ENCODE data around the gene POU2F3. TPM values are rescaled to one million over a fixed set of nuclear protein-coding genes. Genes with fewer than 3 reads are reported as not detected.
A peak's percentile ranks its signal among the peaks of the same experiment; 100 is the strongest.

POU2F3 gene
- total RNA-seq, 1 donor from 2014 or later: 0.98 TPM

- Mint-ChIP-seq H3K4me3 (no peak overlapping the region), H3K4me1 (peaks cover 13% of the 10 kb centered on the region), H3K9me3 (no peaks in the 10 kb centered on the region), H3K27ac (no peak overlapping the region), H3K36me3 (no peaks in the 10 kb centered on the region), H3K27me3 (ENCODE audit: low read depth) (peaks cover 28% of the 10 kb centered on the region)
- TF ChIP-seq, protein P1, sequence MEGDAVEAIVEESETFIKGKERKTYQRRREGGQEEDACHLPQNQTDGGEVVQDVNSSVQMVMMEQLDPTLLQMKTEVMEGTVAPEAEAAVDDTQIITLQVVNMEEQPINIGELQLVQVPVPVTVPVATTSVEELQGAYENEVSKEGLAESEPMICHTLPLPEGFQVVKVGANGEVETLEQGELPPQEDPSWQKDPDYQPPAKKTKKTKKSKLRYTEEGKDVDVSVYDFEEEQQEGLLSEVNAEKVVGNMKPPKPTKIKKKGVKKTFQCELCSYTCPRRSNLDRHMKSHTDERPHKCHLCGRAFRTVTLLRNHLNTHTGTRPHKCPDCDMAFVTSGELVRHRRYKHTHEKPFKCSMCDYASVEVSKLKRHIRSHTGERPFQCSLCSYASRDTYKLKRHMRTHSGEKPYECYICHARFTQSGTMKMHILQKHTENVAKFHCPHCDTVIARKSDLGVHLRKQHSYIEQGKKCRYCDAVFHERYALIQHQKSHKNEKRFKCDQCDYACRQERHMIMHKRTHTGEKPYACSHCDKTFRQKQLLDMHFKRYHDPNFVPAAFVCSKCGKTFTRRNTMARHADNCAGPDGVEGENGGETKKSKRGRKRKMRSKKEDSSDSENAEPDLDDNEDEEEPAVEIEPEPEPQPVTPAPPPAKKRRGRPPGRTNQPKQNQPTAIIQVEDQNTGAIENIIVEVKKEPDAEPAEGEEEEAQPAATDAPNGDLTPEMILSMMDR (IDR thresholded peaks at IDR 0.05; ENCODE audit: unreplicated experiment): no peak
- DNase-seq (ENCODE audit: low spot score in 2 of 2, unreplicated experiment in 2 of 2): no peak
These were observed 55.2 kb downstream of the POU2F3 start for GRCh38 chr11:120295099-120295498.

GRCh38 chr11:120296554-120296953 is 56.6 kb downstream of the POU2F3 start:
- H3K4me1 Mint-ChIP-seq: peaks cover 14% of the 10 kb centered on the region
- H3K4me3 Mint-ChIP-seq: no peak overlapping the region
- H3K36me3 Mint-ChIP-seq: no peaks in the 10 kb centered on the region
- DNase-seq (ENCODE audit: low spot score in 2 of 2, unreplicated experiment in 2 of 2): no peak
- peaks cover 26% of the 10 kb centered on the region for H3K27me3 Mint-ChIP-seq (ENCODE audit: low read depth)
- H3K27ac Mint-ChIP-seq: no peak overlapping the region
- TF ChIP-seq, protein P1 (IDR thresholded peaks at IDR 0.05; ENCODE audit: unreplicated experiment): no peak
- H3K9me3 Mint-ChIP-seq: no peaks in the 10 kb centered on the region

GRCh38 chr11:120298461-120298860 is 58.5 kb downstream of the POU2F3 start:
- no peak overlapping the region for H3K4me3 Mint-ChIP-seq
- H3K36me3 Mint-ChIP-seq: no peaks in the 10 kb centered on the region
- TF ChIP-seq, protein P1 (IDR thresholded peaks at IDR 0.05; ENCODE audit: unreplicated experiment): no peak
- peaks cover 22% of the 10 kb centered on the region for H3K4me1 Mint-ChIP-seq
- no peak overlapping the region for H3K27ac Mint-ChIP-seq
- DNase-seq (ENCODE audit: low spot score in 2 of 2, unreplicated experiment in 2 of 2): no peak
- H3K27me3 Mint-ChIP-seq (ENCODE audit: low read depth): peaks cover 15% of the 10 kb centered on the region
- H3K9me3 Mint-ChIP-seq: no peaks in the 10 kb centered on the region

DNA sequence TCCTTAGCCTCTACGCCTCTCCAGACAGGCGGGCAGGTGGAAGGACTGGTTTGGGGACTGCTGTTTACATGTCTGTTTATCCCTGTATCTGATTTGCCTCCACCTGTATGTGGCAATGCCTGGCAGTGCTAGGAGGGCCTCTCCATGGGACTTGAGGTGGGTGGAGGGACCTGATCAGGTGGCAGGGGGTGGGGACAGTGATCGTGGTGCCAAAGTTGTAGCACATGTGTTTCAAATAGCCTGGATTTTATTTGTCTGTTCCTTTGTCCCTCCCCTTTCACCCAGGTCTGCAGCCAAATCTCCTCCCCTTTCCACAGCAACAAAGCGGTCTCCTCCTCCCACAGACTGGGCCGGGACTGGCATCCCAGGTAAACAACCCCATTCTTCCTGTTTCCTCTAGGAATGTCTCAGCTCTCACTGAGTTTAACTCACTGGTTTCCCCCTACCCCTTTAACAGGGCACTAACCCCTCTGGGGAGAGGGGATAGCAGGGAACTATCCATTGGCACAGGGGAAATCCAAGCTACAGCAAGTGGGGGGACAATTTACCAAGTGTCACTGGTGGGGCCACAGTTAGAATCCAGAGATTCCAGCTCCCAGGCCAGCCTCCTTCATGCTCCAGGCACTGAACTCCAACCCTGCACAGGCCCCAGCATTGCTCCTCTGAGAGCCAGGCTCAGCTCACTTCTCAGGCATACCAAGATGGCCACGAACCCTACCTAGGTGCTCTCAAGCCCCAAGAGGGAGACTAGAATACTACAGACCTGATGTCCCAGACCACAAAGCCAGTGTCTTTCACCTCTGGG is 62.3 kb downstream of the POU2F3 start:
- peaks cover 15% of the 10 kb centered on the region for H3K4me1 Mint-ChIP-seq
- TF ChIP-seq, protein P1 (IDR thresholded peaks at IDR 0.05; ENCODE audit: unreplicated experiment): no peak
- DNase-seq (ENCODE audit: low spot score in 2 of 2, unreplicated experiment in 2 of 2): no peak
- H3K4me3 Mint-ChIP-seq: no peak overlapping the region
- no peaks in the 10 kb centered on the region for H3K36me3 Mint-ChIP-seq
- H3K27ac Mint-ChIP-seq: peak overlapping the region; percentile 44
- H3K27me3 Mint-ChIP-seq (ENCODE audit: low read depth): peaks cover 2% of the 10 kb centered on the region
- H3K9me3 Mint-ChIP-seq: no peaks in the 10 kb centered on the region

DNA sequence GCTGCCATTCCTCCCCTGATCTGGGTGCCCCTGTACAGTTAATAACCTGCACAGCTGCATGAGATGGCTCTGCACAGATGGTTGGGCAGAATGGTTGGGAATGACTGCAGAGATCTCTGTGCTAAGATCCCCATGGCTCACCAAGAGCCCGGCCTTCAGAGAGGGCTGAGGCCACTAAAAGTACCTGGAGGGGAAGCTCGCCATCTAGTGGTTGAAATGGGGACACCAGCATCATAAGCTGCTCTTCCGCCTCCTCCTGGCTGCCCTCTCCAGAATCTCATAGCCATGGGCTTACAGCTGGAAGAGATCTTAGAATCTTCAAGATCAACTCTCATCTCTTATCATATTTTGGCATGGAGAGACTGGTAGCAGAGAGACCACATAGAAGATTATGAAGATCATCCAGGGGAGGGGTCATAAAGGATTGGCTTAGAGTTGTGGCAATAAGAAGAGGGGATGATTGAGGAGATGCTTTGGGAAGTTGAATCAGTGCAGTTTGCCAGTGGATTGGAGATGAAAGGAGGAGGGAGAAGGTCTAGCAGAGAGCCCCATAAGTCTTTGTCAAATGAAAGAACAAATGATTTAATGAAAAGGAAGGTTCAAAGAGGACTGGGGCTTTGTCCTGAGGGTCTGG is 63.2 kb downstream of the POU2F3 start:
- Mint-ChIP-seq H3K4me1 (peaks cover 15% of the 10 kb centered on the region), H3K4me3 (no peak overlapping the region), H3K36me3 (no peaks in the 10 kb centered on the region), H3K27me3 (ENCODE audit: low read depth) (peaks cover 2% of the 10 kb centered on the region), H3K9me3 (no peaks in the 10 kb centered on the region), H3K27ac (no peak overlapping the region)
- TF ChIP-seq, protein P1 (IDR thresholded peaks at IDR 0.05; ENCODE audit: unreplicated experiment): peak; percentile 77
- DNase-seq (ENCODE audit: low spot score in 2 of 2, unreplicated experiment in 2 of 2): peak in 1 of 2 experiments; percentile 58
